ENCODE data around the gene NUDT1.
"Not testable (repeated sequence)": the region's sequence is repeated elsewhere in the genome, so short reads cannot be mapped to it uniquely, and the experiment has no call there.

NUDT1 gene

DNA sequence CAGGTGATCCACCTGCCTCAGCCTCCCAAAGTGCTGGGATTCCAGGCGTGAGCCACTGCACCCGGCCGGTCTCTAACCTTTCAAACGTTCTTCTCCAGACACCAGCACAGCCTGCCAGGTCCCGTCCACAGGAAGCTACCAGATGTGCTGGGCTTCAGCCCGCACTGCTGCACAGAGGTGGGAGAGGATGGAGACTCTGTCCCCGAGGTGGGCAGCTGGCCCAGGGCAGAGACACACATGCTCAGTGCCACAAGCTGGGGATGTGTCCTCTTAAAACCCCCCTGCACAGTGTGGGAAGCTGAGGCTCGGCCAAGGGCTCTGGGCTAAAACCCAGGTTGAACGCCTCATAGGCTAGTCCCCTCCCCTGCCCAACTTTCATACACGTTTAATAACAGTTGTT, 9.4 kb downstream of the NUDT1 start:
- no peak for DNase-seq

GRCh38 chr7:2251841-2252771, 10.1 kb downstream of the NUDT1 start:
- no peak for DNase-seq

- no peak for DNase-seq
Observed at GRCh38 chr7:2253021-2253420, 11.0 kb downstream of the NUDT1 start.

- DNase-seq, result no peak
Observed at GRCh38 chr7:2253525-2254244, 11.7 kb downstream of the NUDT1 start.

DNA sequence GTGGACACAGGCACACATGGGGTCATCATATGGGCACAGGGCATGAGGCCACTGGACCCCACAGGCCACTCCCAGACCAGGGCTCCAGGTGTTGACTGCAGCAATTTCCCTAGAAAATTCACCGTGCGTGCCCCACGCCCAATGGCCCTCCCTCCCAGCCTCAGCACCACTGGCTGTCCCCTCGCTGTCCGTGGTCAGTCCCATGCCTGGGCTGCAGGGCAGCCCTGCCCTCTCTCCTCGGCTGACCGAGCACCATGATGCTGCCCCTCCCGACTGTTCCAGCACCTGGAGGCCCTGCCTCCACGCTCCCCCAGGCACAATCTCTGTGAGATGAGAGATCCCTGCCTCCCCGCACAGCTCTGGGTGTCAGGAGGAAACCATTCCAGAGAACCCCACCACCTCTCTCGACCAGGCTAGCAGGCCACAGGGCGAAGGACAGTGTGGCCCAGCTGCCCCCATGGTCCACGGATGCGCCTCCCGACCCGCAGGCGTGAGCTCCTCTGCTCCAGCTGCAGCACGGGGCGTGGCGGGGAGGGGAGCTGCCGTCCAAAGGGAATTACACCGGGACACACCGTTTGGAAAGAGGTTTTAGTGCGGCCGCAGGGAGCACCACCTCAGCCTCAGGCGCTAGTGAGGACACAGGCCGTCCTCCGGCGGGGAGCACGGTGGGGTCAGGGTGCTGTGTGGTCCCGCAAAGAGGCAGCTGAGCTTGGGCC, 12.6 kb downstream of the NUDT1 start:
- no peak for DNase-seq

DNA sequence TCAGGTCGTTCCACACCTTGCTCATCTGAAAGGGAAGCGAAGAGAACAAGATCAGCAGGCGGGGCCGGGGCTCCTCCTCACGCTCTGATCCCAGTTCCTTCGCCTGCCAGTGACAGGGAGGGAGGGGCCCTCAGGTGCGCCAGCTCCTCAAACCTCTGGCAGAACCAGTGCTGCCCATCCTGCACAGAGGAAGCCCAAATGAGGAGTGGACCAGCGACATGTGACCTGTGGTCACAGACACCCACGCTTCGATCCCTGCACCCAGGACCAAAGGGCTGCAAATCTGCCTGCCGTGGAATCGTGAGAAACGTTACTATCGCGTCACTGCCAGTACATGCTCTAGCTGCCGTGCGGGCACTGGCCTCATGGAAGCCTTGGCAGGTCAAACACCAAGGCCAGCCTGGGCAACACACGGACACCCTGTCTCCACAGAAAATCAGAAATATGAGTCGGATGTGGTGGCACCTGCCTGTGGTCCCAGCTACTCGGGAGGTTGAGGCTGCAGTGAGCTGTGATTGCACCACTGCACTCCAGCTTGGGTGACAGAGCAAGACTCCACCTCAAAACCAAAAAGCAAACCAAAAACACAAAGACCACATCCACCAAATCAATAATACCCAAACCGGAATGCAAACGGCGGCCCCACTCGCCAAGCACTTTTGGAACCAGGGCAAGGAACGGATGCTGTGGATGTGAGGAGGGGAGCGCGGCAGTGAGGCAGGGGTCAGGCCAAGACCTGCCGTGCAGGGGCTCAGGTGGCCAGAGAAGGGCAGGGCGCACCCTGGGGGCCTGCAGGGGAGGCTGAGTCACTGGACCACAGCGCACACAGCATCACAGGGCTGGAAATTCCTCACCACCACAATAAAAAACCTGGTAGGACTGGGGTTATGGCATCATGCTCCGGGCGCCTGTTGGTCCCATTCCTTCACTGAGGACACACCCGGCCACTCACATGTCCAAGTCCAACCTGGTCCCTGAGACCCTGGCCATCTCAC, 13.4 kb downstream of the NUDT1 start:
- DNase-seq, result no peak

- DNase-seq, result no peak
Observed at GRCh38 chr7:2256306-2257045, 14.4 kb downstream of the NUDT1 start.

- DNase-seq, result no peak
Observed at GRCh38 chr7:2257046-2257551, 15.1 kb downstream of the NUDT1 start.

GRCh38 chr7:2257651-2258050, 15.6 kb downstream of the NUDT1 start:
- DNase-seq, result no peak

DNA sequence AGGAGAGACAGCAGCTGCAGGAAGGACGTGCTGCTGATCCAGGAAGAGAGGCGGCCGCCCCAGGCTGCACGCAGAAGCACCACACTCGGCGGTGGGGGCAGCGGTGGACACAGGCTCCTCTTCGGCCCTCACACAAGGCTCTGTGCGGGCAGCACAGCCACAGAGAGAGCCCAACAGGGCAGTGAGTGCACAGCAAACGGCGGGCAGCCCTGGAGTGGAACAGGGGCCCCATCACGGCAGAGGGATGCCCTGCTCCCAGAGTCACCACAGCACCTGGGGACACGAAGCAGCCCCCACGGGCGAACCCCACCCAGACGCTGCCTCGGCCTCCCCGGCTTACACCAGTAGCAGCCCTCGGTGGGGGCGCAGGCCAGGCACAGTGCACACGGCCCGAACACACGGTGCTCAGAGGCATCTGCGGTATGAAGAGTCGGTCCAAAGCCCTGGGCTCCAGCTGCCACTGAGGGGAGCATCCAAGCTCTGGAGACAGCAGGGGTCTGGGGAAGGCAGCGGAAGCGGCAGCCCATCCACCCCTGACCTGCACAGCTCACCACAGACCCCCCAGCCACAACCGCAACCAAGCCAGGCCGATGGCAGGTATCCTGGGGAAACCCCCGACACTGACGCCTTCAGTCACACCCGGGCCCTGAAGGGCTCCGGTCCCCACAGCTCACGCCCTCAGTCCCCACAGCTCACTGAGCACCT, 16.8 kb downstream of the NUDT1 start:
- no peak for DNase-seq

- DNase-seq, result no peak
Observed at GRCh38 chr7:2259480-2259879, 17.5 kb downstream of the NUDT1 start.

GRCh38 chr7:2260820-2261219, 18.8 kb downstream of the NUDT1 start:
- DNase-seq, result no peak

GRCh38 chr7:2261611-2262010, 19.6 kb downstream of the NUDT1 start:
- DNase-seq, result no peak

GRCh38 chr7:2263176-2263575, 21.1 kb downstream of the NUDT1 start:
- DNase-seq, result no peak

DNA sequence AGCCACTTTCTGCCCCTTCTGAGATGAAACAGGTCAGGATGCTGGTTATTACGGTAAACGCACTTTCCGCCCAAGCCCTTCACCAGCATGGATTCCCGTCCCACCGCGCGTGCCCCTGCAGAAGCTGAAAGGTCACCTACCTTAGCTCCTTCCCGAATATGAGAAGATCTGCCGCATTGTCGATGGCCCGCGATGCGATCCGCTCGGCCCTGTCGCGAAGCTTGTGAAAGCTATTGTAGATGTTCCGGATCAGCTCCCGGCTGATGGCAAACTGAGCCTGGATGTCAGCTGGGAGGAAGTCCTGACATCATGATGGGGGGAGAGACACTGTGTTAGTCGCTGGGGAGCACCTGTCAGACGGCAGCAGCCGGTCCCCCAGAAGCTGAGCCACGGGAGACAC, 22.1 kb downstream of the NUDT1 start:
- no peak for DNase-seq

- no peak for DNase-seq
Observed at GRCh38 chr7:2266911-2267310, 24.9 kb downstream of the NUDT1 start.

GRCh38 chr7:2269089-2269990, 27.3 kb downstream of the NUDT1 start:
- DNase-seq, result not testable (repeated sequence)

- DNase-seq, result no peak
Observed at GRCh38 chr7:2269991-2270460, 28.0 kb downstream of the NUDT1 start.

DNA sequence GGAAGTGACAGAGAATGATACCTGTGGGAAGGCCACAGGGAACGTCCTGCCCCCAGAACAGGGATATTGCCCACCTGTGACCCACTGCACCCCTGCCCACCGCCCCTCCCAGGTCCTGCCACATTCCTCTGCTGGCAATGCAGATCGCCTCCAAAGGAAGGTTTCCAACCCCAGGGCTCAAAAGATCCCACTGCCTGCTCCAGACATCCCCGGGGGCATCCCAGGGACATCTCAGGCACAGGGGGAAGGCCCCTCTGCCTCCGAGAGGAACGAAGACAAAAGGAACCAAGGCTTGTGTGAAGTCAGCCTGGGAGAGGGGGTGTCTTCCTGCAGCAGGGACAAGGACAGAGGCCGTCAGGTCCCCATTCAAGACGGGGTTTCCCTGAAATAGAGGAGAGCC, 28.5 kb downstream of the NUDT1 start:
- DNase-seq, result no peak

All from fibroblast of skin of scalp (primary cell).